GM19043 (cell line): ENCODE measurements around the gene APBA2.
"Not testable (repeated sequence)": the region's sequence is repeated elsewhere in the genome, so short reads cannot be mapped to it uniquely, and the experiment has no call there.

ENCODE experiments used
- ATAC-seq: cut with Tn5 transposase; IDR thresholded peaks from one replicate; pipeline ENCODE4 v1.9.1; 2021; ENCODE audit warnings: low read depth; ENCODE audit not compliant: unreplicated experiment

APBA2 gene

DNA sequence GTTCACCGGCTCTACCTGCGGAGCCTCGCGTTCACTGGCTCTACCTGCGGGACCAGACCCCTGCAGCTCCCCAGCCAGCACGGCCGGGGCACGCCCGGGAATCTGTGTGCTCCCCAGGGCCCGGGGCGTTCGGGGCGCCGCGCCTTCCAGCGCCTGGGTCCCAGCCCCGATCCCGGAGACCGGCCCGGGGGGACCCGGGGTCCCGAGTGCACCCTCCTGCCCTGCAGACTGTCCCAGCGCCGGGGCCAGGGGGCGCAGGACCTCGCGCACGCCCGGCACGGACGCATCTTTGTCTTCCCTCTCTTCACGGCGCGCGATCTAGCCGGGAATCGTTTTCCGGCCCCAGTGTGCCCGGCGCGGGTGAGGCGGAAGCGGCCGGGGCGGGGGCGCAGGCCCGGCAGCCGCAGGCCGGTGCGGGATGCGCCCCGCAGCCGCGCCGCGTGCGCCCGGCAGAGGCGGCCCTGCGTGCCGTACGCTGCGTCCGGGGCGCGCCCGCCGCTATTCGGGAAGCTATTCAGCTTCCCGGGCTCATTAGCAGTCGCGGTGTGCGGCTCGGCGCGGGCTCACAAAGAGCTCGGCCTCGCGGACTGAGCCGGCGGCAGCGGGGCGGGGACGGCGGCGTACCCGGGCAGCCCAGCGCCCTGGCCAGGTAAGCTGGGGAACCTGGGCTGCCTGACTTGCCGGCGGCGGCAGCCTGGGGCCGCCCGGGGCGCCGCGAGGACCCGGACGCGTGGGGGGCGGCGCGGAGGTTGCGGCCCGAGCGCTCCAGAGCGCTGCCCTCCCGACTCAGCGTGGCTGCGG, at the start of gene APBA2:
TSS of gene APBA2 (plus strand) at position 345 of the 801 bp plus-strand sequence. CDS start 167,911 bp downstream, outside the sequence.
- ATAC-seq, result no peak

DNA sequence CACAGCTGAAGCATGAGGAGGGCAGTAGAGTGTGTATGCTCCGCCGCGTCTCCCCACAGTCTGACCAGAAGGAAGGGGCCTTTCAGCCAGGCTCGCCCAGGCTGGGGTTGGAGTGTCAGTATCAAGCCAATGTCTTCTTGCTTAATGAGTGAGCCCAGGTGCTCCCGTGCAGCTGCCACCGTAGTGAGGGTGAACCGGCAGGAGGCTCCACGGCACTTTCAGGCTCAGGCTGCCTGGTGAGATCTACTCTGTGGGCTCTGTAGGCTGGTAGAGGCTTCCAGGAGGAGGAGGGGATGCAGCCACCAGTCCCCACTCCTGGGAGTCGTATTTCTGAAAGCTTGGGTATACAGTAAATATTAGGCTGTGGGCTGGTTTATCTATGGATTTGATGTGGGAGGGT, 45.5 kb upstream of the APBA2 start:
- ATAC-seq, result not testable (repeated sequence)

DNA sequence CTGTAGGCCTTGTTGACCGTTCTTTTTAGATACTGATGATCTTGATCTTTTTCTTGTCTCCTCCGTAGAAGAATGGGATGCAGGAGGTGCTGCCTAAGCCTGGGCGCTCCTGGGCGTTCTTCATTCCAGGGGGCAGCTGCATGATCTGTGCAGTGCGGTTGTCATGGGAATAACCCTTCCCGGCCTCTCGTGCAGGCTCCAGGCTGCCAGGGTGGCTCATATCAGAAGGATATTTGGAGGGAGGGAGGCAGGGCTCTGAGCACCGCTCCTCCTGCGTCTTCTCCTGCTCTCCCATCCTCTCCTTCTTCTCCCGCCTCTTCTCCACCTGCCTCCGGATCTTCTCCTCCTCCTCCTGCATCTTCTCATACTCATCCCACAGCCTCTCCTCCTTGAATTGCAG, 43.6 kb upstream of the APBA2 start:
- ATAC-seq, result not testable (repeated sequence)

GRCh38 chr15:28843520-28843919, 42.3 kb upstream of the APBA2 start:
- not testable (repeated sequence) for ATAC-seq

- not testable (repeated sequence) for ATAC-seq
These were observed 41.6 kb upstream of the APBA2 start for GRCh38 chr15:28844147-28844546.

GRCh38 chr15:28847247-28847646, 38.5 kb upstream of the APBA2 start:
- peak; percentile 93 for ATAC-seq

DNA sequence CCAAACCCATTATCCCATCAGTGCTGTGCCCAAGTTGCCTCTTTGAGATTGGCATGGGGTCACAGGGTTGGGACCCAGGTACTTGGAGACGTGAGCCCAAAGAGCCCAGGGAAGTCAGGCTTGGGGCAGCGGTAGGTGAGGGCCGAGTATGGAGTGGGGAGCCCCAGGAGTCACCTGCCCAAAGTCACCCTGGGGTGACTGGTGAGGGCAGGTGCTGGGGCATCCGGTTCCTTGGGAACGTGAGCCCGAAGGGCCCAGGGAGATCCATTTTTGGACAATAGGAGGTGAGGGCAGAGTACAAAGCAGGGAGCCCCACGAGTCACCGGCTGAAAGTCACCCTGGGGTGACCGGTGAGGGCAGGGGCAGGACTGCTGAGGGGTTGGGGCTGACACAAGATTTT, 37.8 kb upstream of the APBA2 start:
- not testable (repeated sequence) for ATAC-seq

GRCh38 chr15:28848521-28848920, 37.3 kb upstream of the APBA2 start, which contains the start of gene GOLGA6L7:
TSS of gene GOLGA6L7 (minus strand) at chr15:28848644. CDS start at chr15:28848549, 95 bp downstream.
- not testable (repeated sequence) for ATAC-seq

GRCh38 chr15:28849271-28849670, 36.5 kb upstream of the APBA2 start:
- ATAC-seq, result not testable (repeated sequence)

- ATAC-seq, result not testable (repeated sequence)
These were observed 36.0 kb upstream of the APBA2 start for GRCh38 chr15:28849766-28850165.

- not testable (repeated sequence) for ATAC-seq
These were observed 32.1 kb upstream of the APBA2 start for GRCh38 chr15:28853654-28854053.

DNA sequence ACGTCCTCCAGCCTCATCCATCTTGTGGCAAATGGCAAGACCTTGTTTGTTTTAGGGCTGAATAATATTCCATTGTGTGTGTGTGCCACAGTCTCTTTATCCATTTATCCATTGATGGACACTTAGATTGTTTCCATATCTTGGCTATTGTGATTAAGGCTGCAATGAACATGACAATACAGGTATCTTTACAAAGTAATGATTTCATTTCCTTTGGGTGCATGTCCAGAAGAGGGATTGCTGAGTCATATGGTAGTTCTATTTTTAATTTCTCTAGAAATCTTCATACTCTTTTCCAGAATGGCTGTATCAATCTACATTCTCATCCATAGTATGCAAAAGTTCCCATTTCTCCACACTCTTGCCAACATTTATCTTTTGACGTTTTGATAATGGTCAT, 31.2 kb upstream of the APBA2 start:
- not testable (repeated sequence) for ATAC-seq

DNA sequence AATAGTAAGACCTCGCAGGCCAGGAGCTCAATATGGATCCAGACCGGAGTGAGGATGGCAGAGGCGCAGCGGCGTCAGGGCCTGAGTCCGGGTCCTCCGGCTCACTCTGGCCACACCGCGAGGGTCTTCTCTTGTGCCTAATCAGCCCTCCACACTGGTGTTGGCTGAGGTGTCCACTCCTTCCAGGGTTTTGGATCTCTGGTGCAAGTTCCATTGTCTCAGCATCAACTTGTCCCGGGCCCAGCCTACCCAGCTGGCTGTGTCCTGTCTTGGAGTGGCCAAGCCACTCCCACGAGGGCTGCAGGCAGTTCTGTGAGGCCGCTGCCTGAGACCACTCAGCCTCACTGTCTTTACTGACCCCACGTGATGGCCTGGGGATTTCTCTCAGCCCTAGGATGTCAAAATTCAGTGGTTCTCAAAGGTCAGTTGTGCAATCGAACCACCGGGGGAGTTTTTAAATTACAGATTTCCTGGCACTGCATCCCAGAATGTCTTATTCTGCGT, 24.7 kb upstream of the APBA2 start:
- ATAC-seq, result no peak

GRCh38 chr15:28861589-28862293, 24.0 kb upstream of the APBA2 start:
- not testable (repeated sequence) for ATAC-seq

DNA sequence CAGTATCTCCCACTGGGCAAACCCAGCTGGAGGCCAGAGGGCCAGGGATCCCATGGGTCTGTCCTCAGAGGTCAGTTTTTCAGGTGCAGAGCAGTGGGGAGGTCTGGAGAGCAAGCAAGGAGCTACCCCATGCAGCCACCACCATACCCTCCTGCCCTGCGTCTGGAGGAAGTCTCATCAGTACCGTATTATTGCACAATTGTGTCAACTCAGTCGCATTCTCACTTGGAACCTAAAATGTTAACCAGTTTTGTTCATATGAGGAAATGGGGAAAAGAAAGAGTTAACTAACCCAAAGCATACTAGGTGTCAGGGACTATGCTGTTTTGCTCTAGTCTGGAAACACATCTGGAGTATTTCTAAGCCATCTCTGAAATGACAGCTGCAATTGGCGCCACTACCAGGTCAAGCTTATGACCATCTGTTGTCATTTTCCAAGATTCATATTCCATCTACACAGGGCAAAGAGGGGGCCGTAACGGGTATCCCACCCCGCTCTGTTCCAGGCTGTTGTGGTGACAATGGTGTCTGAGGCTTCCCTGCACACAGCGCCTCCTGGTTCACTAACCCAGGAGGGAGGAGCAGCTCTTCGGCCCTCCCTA, 16.9 kb upstream of the APBA2 start:
- ATAC-seq, result no peak

DNA sequence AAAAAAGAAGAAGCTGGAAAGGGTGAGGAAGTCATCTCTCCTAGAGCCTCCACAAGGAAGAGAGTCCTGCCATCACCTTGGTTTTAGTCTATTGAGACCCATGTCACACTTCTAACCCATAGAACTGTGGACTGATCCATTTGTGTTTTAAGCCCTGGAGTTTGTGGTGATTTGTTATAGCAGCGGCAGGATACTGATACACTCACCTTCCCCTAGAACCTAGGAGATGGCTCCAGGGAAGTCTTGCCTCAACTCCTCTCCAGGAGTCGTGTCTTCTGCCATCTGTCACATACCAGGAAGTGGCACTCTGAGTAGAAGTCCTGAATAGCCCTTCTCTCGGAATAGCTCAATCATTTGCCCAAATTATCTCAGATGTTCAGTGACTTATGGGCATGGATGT, 14.6 kb upstream of the APBA2 start:
- no peak for ATAC-seq

- ATAC-seq, result no peak
These were observed 12.8 kb upstream of the APBA2 start for GRCh38 chr15:28873006-28873405.

DNA sequence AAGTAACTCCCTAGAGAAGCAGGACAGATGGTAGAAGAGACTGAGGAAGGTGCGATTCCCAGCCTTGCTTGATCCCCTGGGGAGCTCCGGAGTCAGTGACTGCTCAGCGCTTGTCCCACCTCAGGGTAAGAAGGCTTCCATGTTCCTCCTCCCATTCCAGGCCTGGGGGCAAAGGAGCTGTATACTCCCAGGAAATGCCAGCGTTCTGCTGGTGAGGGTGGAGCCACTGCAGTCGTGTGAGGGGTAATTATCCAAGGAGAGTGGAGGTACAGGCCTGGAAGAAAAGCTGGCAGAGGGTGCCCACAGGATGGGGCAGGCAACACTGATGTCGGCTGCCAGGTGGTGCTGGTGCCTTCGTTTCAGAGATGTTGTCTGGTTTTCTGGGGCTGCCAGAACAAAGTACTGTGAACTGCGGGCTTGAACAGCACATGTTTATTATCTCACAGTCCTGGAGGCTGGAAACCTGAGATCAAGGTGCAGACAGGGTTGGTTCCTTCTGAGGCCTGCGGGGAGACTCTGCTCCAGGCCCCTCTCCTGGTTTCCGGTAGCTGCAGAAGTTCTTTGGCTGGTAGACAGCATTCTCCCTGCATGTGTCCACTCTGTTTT, 12.1 kb upstream of the APBA2 start:
- no peak for ATAC-seq

DNA sequence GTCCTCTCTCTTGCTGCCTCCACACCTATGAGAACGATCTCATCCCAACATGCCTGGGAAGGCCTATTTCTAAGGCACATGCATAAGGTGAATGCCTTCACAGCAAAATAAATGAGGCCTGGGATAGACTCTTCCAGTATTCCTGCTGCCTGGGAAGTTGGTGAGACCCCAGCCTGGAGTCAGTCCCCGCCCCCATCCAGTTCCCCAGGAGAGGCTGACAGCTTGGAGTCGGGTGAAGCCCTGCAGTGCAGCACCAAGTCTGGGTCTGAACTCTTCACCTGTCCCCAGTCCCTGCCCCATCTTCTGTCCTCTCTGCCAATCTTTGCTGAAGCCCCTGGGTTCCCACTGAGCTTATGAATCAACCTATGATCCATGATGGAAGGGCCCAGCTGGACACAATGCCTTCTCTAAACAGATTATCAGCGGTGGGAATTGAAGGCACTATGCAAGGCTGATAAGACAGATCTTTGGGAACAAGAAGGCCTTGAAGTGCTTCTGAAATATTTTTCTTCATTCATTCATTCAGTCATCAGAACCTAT, 10.2 kb upstream of the APBA2 start:
- ATAC-seq, result no peak

DNA sequence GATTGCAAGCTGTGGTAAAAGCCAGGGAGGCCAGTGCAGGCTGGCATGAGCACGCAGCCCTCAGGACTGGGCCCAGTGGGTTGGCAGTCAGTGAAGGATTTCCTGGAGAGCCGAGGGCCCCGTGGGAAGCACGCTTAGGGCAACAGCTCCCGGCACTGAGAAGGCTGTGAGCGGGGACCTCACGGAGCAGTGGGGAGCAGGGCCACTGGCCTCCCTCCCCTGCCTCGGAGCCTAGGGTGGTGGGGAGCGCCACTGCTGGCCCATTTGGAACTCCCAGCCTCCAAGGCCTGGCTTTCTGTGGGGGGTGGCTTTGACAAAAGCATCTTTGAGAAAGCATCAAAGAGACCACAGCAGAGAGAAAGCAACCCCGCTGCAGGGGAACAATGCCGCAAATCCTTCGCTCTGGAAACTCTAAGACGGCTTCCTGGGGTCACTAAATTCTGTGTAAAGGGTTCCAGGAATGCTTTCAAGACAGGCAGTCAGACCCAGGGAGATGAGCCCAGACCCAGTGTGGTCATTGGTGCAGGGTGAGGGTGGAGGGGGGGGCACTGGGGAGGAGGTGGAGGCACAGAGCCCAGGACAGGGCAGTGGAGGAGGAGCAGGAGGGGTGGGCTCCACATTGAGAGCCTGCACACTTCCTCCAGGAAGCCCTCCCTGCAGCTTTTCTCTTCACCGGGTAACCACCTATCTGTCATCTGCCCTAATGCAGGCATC, 9.5 kb upstream of the APBA2 start:
- ATAC-seq, result no peak
